Esophagus squamous epithelium (tissue), 4 donors: ENCODE data around the gene SPTBN2.
"Not testable (repeated sequence)": the region's sequence is repeated elsewhere in the genome, so short reads cannot be mapped to it uniquely, and the experiment has no call there.

Experiments used
- POLR2A ChIP-seq, 4 donors: fragments of 450-650 bp; IDR thresholded peaks; one replicate each; pipeline ENCODE4 v1.6.1; 2017; ENCODE audit warnings: antibody characterized with exemption in 4 of 4, mild to moderate bottlenecking in 4 of 4, moderate library complexity in 3 of 4
- TF ChIP-seq, protein P1 (sequence below), 6 experiments: fragments of 450-650 bp in 4 of 6; fragments of 200-600 bp in 2 of 6; sonication (generic) in 2 of 6; IDR thresholded peaks; one replicate each; pipeline ENCODE4 v1.5.1; 2016 to 2019; ENCODE audit warnings: antibody characterized with exemption in 6 of 6, mild to moderate bottlenecking in 4 of 6, moderate library complexity in 4 of 6

- TF ChIP-seq, protein P1, sequence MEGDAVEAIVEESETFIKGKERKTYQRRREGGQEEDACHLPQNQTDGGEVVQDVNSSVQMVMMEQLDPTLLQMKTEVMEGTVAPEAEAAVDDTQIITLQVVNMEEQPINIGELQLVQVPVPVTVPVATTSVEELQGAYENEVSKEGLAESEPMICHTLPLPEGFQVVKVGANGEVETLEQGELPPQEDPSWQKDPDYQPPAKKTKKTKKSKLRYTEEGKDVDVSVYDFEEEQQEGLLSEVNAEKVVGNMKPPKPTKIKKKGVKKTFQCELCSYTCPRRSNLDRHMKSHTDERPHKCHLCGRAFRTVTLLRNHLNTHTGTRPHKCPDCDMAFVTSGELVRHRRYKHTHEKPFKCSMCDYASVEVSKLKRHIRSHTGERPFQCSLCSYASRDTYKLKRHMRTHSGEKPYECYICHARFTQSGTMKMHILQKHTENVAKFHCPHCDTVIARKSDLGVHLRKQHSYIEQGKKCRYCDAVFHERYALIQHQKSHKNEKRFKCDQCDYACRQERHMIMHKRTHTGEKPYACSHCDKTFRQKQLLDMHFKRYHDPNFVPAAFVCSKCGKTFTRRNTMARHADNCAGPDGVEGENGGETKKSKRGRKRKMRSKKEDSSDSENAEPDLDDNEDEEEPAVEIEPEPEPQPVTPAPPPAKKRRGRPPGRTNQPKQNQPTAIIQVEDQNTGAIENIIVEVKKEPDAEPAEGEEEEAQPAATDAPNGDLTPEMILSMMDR (IDR thresholded peaks at IDR 0.05): not testable (repeated sequence)
- TF ChIP-seq POLR2A (IDR thresholded peaks at IDR 0.05): not testable (repeated sequence)
These were observed 4.8 kb downstream of the SPTBN2 start for GRCh38 chr11:66724167-66724566.
